Measurements from ENCODE around the gene ZNF771. TPM values are rescaled to one million over a fixed set of nuclear protein-coding genes. Genes with fewer than 3 reads are reported as not detected.
A peak's percentile ranks its signal among the peaks of the same experiment; 100 is the strongest.

Gene ZNF771
- total and polyA plus RNA-seq, 9 of the 15 experiments (the other 6 are each of a cell fraction or from before 2014, with no cell fraction given): 1.5 to 12.6 (median 4.4) TPM

DNA sequence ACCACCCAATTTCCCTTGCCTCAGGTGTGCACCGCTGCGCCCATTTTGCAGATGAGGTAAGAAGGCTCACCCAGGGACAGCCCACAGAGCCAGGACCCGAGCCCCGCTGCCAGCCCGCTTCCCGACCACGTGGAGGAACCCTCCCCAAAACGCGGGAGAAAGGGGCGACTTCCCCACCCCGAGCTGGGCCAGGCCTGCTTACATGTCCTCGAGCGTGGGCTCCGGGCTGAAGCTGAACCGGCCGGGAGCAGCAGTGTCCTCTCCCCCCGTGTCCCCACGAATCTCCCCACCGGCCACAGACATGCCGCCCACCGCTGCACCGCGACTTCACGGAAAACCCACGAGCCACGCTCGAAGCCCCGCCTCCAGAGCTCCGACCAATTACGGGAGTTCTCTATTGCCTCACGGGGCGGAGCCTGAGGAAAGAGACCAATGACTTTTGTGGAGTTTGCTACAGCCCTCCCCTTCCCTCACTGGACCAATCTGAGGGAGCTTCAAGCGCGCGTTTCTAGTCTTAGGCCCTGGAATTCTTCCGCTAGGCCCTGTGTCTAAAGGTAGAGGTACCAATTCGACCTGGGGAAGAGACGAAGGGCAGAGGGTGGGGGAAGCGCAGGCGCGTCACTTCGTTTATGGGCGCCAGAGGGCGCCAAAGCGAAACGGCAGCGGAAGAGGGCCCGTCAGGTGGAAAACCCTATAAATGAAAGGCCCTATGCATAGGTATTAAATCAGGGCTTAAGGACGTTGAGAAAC, 22.4 kb downstream of the ZNF771 start, which contains the start of gene DCTPP1 (continued):
- TF ChIP-seq, protein P1, sequence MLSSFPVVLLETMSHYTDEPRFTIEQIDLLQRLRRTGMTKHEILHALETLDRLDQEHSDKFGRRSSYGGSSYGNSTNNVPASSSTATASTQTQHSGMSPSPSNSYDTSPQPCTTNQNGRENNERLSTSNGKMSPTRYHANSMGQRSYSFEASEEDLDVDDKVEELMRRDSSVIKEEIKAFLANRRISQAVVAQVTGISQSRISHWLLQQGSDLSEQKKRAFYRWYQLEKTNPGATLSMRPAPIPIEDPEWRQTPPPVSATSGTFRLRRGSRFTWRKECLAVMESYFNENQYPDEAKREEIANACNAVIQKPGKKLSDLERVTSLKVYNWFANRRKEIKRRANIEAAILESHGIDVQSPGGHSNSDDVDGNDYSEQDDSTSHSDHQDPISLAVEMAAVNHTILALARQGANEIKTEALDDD (IDR thresholded peaks at IDR 0.05): no peak
- TF ChIP-seq ZNF551 (CRISPR knock-in tag; IDR thresholded peaks at IDR 0.05) (no peak), ZNF280B (CRISPR knock-in tag; IDR thresholded peaks at IDR 0.05) (no peak), GABPB2 (CRISPR knock-in tag; conservative IDR thresholded peaks at IDR 0.05) (no peak), PYGO2 (tag; IDR thresholded peaks at IDR 0.05) (no peak), SP2 (IDR thresholded peaks at IDR 0.05; ENCODE audit: extremely low read depth, low read depth, low read length, poor library complexity, severe bottlenecking) (peak; percentile 49), SREBF2 (CRISPR knock-in tag; IDR thresholded peaks at IDR 0.05) (no peak), NFIX (CRISPR knock-in tag; IDR thresholded peaks at IDR 0.05; ENCODE audit: low read depth) (no peak), COPS2 (conservative IDR thresholded peaks at IDR 0.05) (no peak), RFX7 (CRISPR knock-in tag; IDR thresholded peaks at IDR 0.05) (no peak), TEAD2 (tag; IDR thresholded peaks at IDR 0.05) (0 out of 2 replicates have a peak, but pooled peaks have one; percentile 58), ZNF407 (IDR thresholded peaks at IDR 0.05; ENCODE audit: low read depth) (no peak), ZFP30 (CRISPR knock-in tag; IDR thresholded peaks at IDR 0.05; ENCODE audit: borderline replicate concordance) (no peak), ZNF12 (CRISPR knock-in tag; IDR thresholded peaks at IDR 0.05) (no peak), CHD1 (IDR thresholded peaks at IDR 0.05; ENCODE audit: low read length) (peak; percentile 75)
- TF ChIP-seq, protein P2, sequence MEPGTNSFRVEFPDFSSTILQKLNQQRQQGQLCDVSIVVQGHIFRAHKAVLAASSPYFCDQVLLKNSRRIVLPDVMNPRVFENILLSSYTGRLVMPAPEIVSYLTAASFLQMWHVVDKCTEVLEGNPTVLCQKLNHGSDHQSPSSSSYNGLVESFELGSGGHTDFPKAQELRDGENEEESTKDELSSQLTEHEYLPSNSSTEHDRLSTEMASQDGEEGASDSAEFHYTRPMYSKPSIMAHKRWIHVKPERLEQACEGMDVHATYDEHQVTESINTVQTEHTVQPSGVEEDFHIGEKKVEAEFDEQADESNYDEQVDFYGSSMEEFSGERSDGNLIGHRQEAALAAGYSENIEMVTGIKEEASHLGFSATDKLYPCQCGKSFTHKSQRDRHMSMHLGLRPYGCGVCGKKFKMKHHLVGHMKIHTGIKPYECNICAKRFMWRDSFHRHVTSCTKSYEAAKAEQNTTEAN (CRISPR knock-in tag; IDR thresholded peaks at IDR 0.05): no peak

Measured in K562 (cell line).